SK-N-SH treated with all-trans-retinoic acid at 6 μM for 48 hours (cell line): ENCODE results near the gene PCBP3.

ENCODE experiments used
- ATAC-seq: fragments of 200-7000 bp; cut with Tn5 transposase; 3 replicates; pipeline ENCODE4 v1.9.1; 2020; ENCODE audit warnings: mild to moderate bottlenecking, moderate library complexity
- ARNTL ChIP-seq: fragments of 450-650 bp; formaldehyde crosslinking; IDR thresholded peaks from 2 replicates; pipeline ENCODE4 v1.5.0; 2020; ENCODE audit warnings: low read depth, mild to moderate bottlenecking, moderate library complexity, borderline replicate concordance
- BACH2 ChIP-seq: fragments of 250-450 bp; sonication (Bioruptor Pico); IDR thresholded peaks from 2 replicates; pipeline ENCODE4 v1.9.0; 2021; ENCODE audit warnings: mild to moderate bottlenecking, borderline replicate concordance
- CREB5 ChIP-seq: fragments of 250-450 bp; sonication (Bioruptor Pico); IDR thresholded peaks from 2 replicates; pipeline ENCODE4 v1.5.1; 2020; ENCODE audit warnings: low read depth, mild to moderate bottlenecking, moderate library complexity
- CSDC2 ChIP-seq: fragments of 250-450 bp; sonication (Bioruptor Pico); IDR thresholded peaks from 2 replicates; pipeline ENCODE4 v1.5.0; 2020; ENCODE audit warnings: mild to moderate bottlenecking, moderate library complexity
- CSRNP3 ChIP-seq: fragments of 250-450 bp; sonication (Bioruptor Pico); IDR thresholded peaks from 2 replicates; pipeline ENCODE4 v1.5.1; 2021; ENCODE audit warnings: mild to moderate bottlenecking, moderate library complexity
- ESRRG ChIP-seq: fragments of 250-450 bp; sonication (Bioruptor Pico); IDR thresholded peaks from 2 replicates; pipeline ENCODE4 v1.6.1; 2021; ENCODE audit warnings: mild to moderate bottlenecking
- GLIS3 ChIP-seq: fragments of 250-450 bp; sonication (Bioruptor Pico); IDR thresholded peaks from 2 replicates; pipeline ENCODE4 v1.5.0; 2020; ENCODE audit warnings: mild to moderate bottlenecking, moderate library complexity
- ISL1 ChIP-seq: fragments of 250-450 bp; sonication (Bioruptor Pico); IDR thresholded peaks from 2 replicates; pipeline ENCODE4 v2.1.2; 2022; ENCODE audit warnings: mild to moderate bottlenecking, moderate library complexity
- OSR1 ChIP-seq: fragments of 250-450 bp; sonication (Bioruptor Pico); IDR thresholded peaks from 2 replicates; pipeline ENCODE4 v1.8.0; 2022; ENCODE audit warnings: moderate library complexity, mild to moderate bottlenecking, inconsistent platforms
- POU6F1 ChIP-seq: fragments of 250-450 bp; sonication (Bioruptor Pico); IDR thresholded peaks from 2 replicates; pipeline ENCODE4 v1.8.0; 2021; ENCODE audit warnings: low read depth, mild to moderate bottlenecking, moderate library complexity, borderline replicate concordance
- PPARA ChIP-seq: fragments of 250-450 bp; sonication (Bioruptor Pico); IDR thresholded peaks from 2 replicates; pipeline ENCODE4 v1.5.0; 2020; ENCODE audit warnings: mild to moderate bottlenecking, borderline replicate concordance
- RARB ChIP-seq: fragments of 250-450 bp; sonication (Bioruptor Pico); IDR thresholded peaks from 2 replicates; pipeline ENCODE4 v1.8.0; 2021; ENCODE audit warnings: mild to moderate bottlenecking, moderate library complexity
- SNAI2 ChIP-seq: fragments of 250-450 bp; sonication (Bioruptor Pico); IDR thresholded peaks from 2 replicates; pipeline ENCODE4 v1.5.0; 2020; ENCODE audit warnings: mild to moderate bottlenecking, moderate library complexity
- TCF4 ChIP-seq: fragments of 250-450 bp; sonication (Bioruptor Pico); IDR thresholded peaks from 2 replicates; pipeline ENCODE4 v1.8.0; 2021; ENCODE audit warnings: mild to moderate bottlenecking, moderate library complexity, borderline replicate concordance
- TOX ChIP-seq: fragments of 250-450 bp; sonication (Bioruptor Pico); IDR thresholded peaks from 2 replicates; pipeline ENCODE4 v1.8.0; 2021; ENCODE audit warnings: mild to moderate bottlenecking, moderate library complexity, borderline replicate concordance
- TSHZ2 ChIP-seq: fragments of 250-450 bp; sonication (Bioruptor Pico); IDR thresholded peaks from 2 replicates; pipeline ENCODE4 v1.5.0; 2020; ENCODE audit warnings: mild to moderate bottlenecking, moderate library complexity
- ZC3H10 ChIP-seq: fragments of 250-450 bp; sonication (Bioruptor Pico); IDR thresholded peaks from 2 replicates; pipeline ENCODE4 v1.5.1; 2021; ENCODE audit warnings: mild to moderate bottlenecking, moderate library complexity
- ZFP3 ChIP-seq: fragments of 250-450 bp; sonication (Bioruptor Pico); IDR thresholded peaks from 2 replicates; pipeline ENCODE4 v1.5.0; 2020; ENCODE audit warnings: mild to moderate bottlenecking, moderate library complexity
- ZFP30 ChIP-seq: fragments of 450-650 bp; formaldehyde crosslinking; IDR thresholded peaks from 2 replicates; pipeline ENCODE4 v1.5.0; 2022; ENCODE audit warnings: mild to moderate bottlenecking, moderate library complexity
- ZNF565 ChIP-seq: fragments of 450-650 bp; formaldehyde crosslinking; conservative IDR thresholded peaks from 2 replicates; pipeline ENCODE4 v1.5.0; 2020; ENCODE audit warnings: low read depth, mild to moderate bottlenecking, moderate library complexity
- ZNF70 ChIP-seq: fragments of 450-650 bp; formaldehyde crosslinking; IDR thresholded peaks from 2 replicates; pipeline ENCODE4 v1.5.0; 2020; ENCODE audit warnings: mild to moderate bottlenecking, moderate library complexity
- ZNF8 ChIP-seq: fragments of 450-650 bp; formaldehyde crosslinking; IDR thresholded peaks from 2 replicates; pipeline ENCODE4 v1.5.0; 2020; ENCODE audit warnings: mild to moderate bottlenecking, moderate library complexity

The PCBP3 gene

GRCh38 chr21:45870851-45871615, 227.5 kb downstream of the PCBP3 start:
- no peak for TF ChIP-seq BACH2 (CRISPR knock-in tag)
- TF ChIP-seq ZNF565 (CRISPR knock-in tag), result no peak
- TF ChIP-seq TCF4 (CRISPR knock-in tag), result no peak
- TF ChIP-seq ZC3H10 (CRISPR knock-in tag), result no peak
- no peak for TF ChIP-seq RARB (CRISPR knock-in tag)
- no peak for TF ChIP-seq ESRRG (CRISPR knock-in tag)
- no peak for TF ChIP-seq ZFP30 (CRISPR knock-in tag)
- TF ChIP-seq CREB5 (CRISPR knock-in tag), result no peak
- no peak for TF ChIP-seq SNAI2 (CRISPR knock-in tag)
- no peak for TF ChIP-seq GLIS3 (CRISPR knock-in tag)
- TF ChIP-seq TSHZ2 (CRISPR knock-in tag), result no peak
- no peak for ATAC-seq

GRCh38 chr21:45871616-45872236, 228.2 kb downstream of the PCBP3 start:
- ATAC-seq, result no peak
- no peak for TF ChIP-seq GLIS3 (CRISPR knock-in tag)
- TF ChIP-seq ISL1 (CRISPR knock-in tag), result no peak
- no peak for TF ChIP-seq ARNTL
- no peak for TF ChIP-seq ZFP3 (CRISPR knock-in tag)
- no peak for TF ChIP-seq PPARA (CRISPR knock-in tag)
- TF ChIP-seq BACH2 (CRISPR knock-in tag), result no peak
- no peak for TF ChIP-seq TOX (CRISPR knock-in tag)
- no peak for TF ChIP-seq POU6F1 (CRISPR knock-in tag)
- TF ChIP-seq CREB5 (CRISPR knock-in tag), result no peak
- no peak for TF ChIP-seq SNAI2 (CRISPR knock-in tag)
- no peak for TF ChIP-seq ZNF8
- no peak for TF ChIP-seq TCF4 (CRISPR knock-in tag)
- TF ChIP-seq CSRNP3 (CRISPR knock-in tag), result no peak
- TF ChIP-seq ESRRG (CRISPR knock-in tag), result no peak
- no peak for TF ChIP-seq RARB (CRISPR knock-in tag)
- TF ChIP-seq ZC3H10 (CRISPR knock-in tag), result no peak

GRCh38 chr21:45872471-45872870, 228.9 kb downstream of the PCBP3 start:
- ATAC-seq, result no peak
- no peak for TF ChIP-seq ZC3H10 (CRISPR knock-in tag)
- no peak for TF ChIP-seq POU6F1 (CRISPR knock-in tag)
- TF ChIP-seq SNAI2 (CRISPR knock-in tag), result no peak
- no peak for TF ChIP-seq CSDC2 (CRISPR knock-in tag)
- TF ChIP-seq CSRNP3 (CRISPR knock-in tag), result no peak
- TF ChIP-seq ZNF565 (CRISPR knock-in tag), result no peak
- TF ChIP-seq OSR1, result no peak
- no peak for TF ChIP-seq BACH2 (CRISPR knock-in tag)
- TF ChIP-seq PPARA (CRISPR knock-in tag), result no peak
- TF ChIP-seq ZNF70 (CRISPR knock-in tag), result no peak
- no peak for TF ChIP-seq ARNTL
- TF ChIP-seq CREB5 (CRISPR knock-in tag), result no peak
- no peak for TF ChIP-seq TCF4 (CRISPR knock-in tag)
